DND-41 (cell line): ENCODE data around the gene BICDL2.

Source experiments
- CTCF ChIP-seq: IDR thresholded peaks from 2 replicates; pipeline ENCODE4 v1.5.1; 2012; ENCODE audit warnings: borderline replicate concordance, low read length, moderate library complexity, mild to moderate bottlenecking; ENCODE audit not compliant: poor library complexity, severe bottlenecking; ENCODE audit errors: extremely low read depth
- EZH2 ChIP-seq: IDR thresholded peaks from 3 replicates; pipeline ENCODE4 v1.6.1; 2012; ENCODE audit warnings: borderline replicate concordance, low read depth, mild to moderate bottlenecking, moderate library complexity, low read length, inconsistent platforms; ENCODE audit not compliant: severe bottlenecking

GRCh38 chr16:3015865-3016521 lies 20.8 kb downstream of the BICDL2 start:
- no peak for TF ChIP-seq CTCF
- no peak for TF ChIP-seq EZH2
